ENCODE data around the gene VWA7. TPM values are rescaled to one million over a fixed set of nuclear protein-coding genes. Genes with fewer than 3 reads are reported as not detected.
A peak's percentile ranks its signal among the peaks of the same experiment; 100 is the strongest.

Gene VWA7
- total RNA-seq, 1 experiment from 2014 or later, result 2.5 TPM

- H3K79me2 ChIP-seq (ENCODE audit: insufficient read depth, low read length), result no peaks in the 10 kb centered on the region
- no peak overlapping the region for H2BK12ac ChIP-seq (ENCODE audit: insufficient read length, low read depth, low read length)
- H2AK5ac ChIP-seq (ENCODE audit: insufficient read length, low read length), result no peak overlapping the region
- peak overlapping the region; percentile 83 for H3K4me2 ChIP-seq (ENCODE audit: insufficient read depth, insufficient read length, low read length)
- H3K23ac ChIP-seq (ENCODE audit: insufficient read length, low read depth, low read length), result no peak overlapping the region
- no peak for TF ChIP-seq CTCF (conservative IDR thresholded peaks at IDR 0.05)
- H3K36me3 Mint-ChIP-seq (ENCODE audit: insufficient read depth in 1 of 3, low read depth in 3 of 3), result peaks cover 0 to 8% (median 6%) of the 10 kb centered on the region in 3 experiments; a peak in 4 of 7 replicates
- no peak overlapping the region for H4K91ac ChIP-seq (ENCODE audit: insufficient read length, low read depth, low read length)
- no peak overlapping the region for H4K8ac ChIP-seq (replicated peaks; ENCODE audit: insufficient read length, low read depth, low read length)
- no peak overlapping the region for H4K5ac ChIP-seq (ENCODE audit: insufficient read length, low read depth, low read length)
- H3K14ac ChIP-seq (ENCODE audit: insufficient read depth, low read length), result peak overlapping the region; percentile 70
- no peak overlapping the region for H3K18ac ChIP-seq (ENCODE audit: insufficient read length, low read depth, low read length)
- peaks cover 3% of the 10 kb centered on the region for H3K27me3 Mint-ChIP-seq (ENCODE audit: low read depth)
- peak overlapping the region; percentile 28 for H3K27ac ChIP-seq (ENCODE audit: insufficient read length, low read depth, low read length)
- peaks cover 20% of the 10 kb centered on the region for H3K23me2 ChIP-seq (ENCODE audit: insufficient read length, low read depth, low read length, poor library complexity, severe bottlenecking)
- DNase-seq, result peak; percentile 76
- no peaks in the 10 kb centered on the region for H3K9me3 ChIP-seq (ENCODE audit: control insufficient read depth, low read depth, low read length)
- peaks cover 60 to 64% of the 10 kb centered on the region in 2 experiments for H3K4me1 Mint-ChIP-seq
- H2BK120ac ChIP-seq (ENCODE audit: low read depth, low read length, poor library complexity, severe bottlenecking), result no peak overlapping the region
- H3K56ac ChIP-seq (ENCODE audit: insufficient read length, low read depth, low read length), result no peak overlapping the region
- H3K27ac Mint-ChIP-seq, result peak overlapping the region; percentile 96 to 98 (median 97)
- H3K27me3 ChIP-seq (ENCODE audit: insufficient read depth, low read length), result no peaks in the 10 kb centered on the region
- peak overlapping the region; percentile 88 to 91 for H3K4me3 Mint-ChIP-seq
- peaks cover 5% of the 10 kb centered on the region; the same call in 1 of the 2 replicates for H3K4me1 ChIP-seq (ENCODE audit: insufficient read depth, low read length)
- H3K9ac ChIP-seq (ENCODE audit: extremely low read depth, insufficient read length, low read length), result peak overlapping the region; percentile 48
- H2BK15ac ChIP-seq (ENCODE audit: low read depth, low read length), result no peak overlapping the region
- H3K4ac ChIP-seq (ENCODE audit: low read depth, low read length), result no peak overlapping the region
- no peaks in the 10 kb centered on the region for H4K20me1 ChIP-seq (ENCODE audit: control insufficient read depth, insufficient read depth, insufficient read length)
- peaks cover 3 to 5% of the 10 kb centered on the region in 2 experiments for H3K9me3 Mint-ChIP-seq
- H2BK20ac ChIP-seq (ENCODE audit: low read depth, low read length, poor library complexity, severe bottlenecking), result no peak overlapping the region
- H2AFZ ChIP-seq (ENCODE audit: low read length), result no peak overlapping the region
- H3T11ph ChIP-seq (ENCODE audit: low read length), result no peak overlapping the region
- WGBS (ENCODE audit: extremely low coverage, insufficient read length, low lambda C conversion rate), result no CpG with 5 or more reads among the region's 25 CpGs
- H2BK5ac ChIP-seq (ENCODE audit: insufficient read length, low read length), result no peak overlapping the region
- H3K79me1 ChIP-seq (ENCODE audit: insufficient read depth, low read depth, low read length, poor library complexity, severe bottlenecking), result no peaks in the 10 kb centered on the region
Measured at GRCh38 chr6:31822036-31822821, 45.1 kb upstream of the VWA7 start.

All from H9 (cell line).